Measurements from ENCODE around the gene CAST.
A peak's percentile ranks its signal among the peaks of the same experiment; 100 is the strongest.

Gene CAST

GRCh38 chr5:96750110-96750822 is 88.1 kb downstream of the CAST start:
- no peak for FAIRE-seq

GRCh38 chr5:96751203-96752169 is 89.3 kb downstream of the CAST start:
- FAIRE-seq, result no peak

GRCh38 chr5:96752341-96753016 is 90.3 kb downstream of the CAST start:
- peak; percentile 95 for FAIRE-seq

DNA sequence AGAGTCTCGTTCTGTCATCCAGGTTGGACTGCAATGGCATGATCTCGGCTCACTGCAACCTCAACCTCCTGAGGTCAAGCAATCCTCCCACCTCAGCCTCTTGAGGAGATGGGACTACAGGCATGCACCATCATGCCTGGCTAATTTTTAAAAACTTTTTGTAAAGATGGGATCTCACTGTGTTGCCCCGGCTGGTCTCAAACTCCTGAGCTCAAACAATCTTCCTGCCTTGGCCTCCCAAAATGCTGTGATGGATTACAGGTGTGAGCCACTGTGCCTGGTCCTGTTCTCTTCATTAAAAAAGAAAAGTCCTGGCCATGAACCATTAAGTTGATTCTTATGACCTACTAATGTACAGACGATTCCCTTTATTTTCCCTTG is 90.8 kb downstream of the CAST start:
- FAIRE-seq, result no peak

- peak; percentile 30 for FAIRE-seq
These were observed 91.7 kb downstream of the CAST start for GRCh38 chr5:96753848-96754247.

- FAIRE-seq, result no peak
These were observed 93.7 kb downstream of the CAST start for GRCh38 chr5:96755851-96756250.

DNA sequence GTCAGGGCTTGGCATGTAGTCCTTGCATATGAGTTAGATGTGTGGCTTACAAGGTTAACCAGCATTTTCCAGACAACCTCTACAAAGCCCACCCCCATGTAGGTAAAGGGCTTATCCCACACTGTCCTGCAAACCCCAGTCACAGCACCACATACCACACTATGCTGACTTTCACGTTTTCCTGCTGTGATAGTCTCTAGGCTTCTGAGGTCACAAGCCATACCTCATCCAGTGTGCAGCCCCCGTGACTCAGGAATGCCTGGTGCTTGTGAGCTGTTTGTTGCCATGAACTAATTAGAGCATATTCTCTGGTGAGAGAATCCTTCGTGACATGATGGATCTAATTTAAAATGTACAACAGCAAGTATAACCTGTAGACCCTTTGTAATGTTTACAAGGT is 94.8 kb downstream of the CAST start:
- no peak for FAIRE-seq

- no peak for FAIRE-seq
These were observed 96.4 kb downstream of the CAST start for GRCh38 chr5:96758621-96759020.

- FAIRE-seq, result no peak
These were observed 99.4 kb downstream of the CAST start for GRCh38 chr5:96761618-96762017.

- FAIRE-seq, result no peak
These were observed 100.8 kb downstream of the CAST start for GRCh38 chr5:96763026-96763425.

- FAIRE-seq, result peak; percentile 85
These were observed 102.9 kb downstream of the CAST start for GRCh38 chr5:96765043-96765442.

- FAIRE-seq, result no peak
These were observed 106.6 kb downstream of the CAST start for GRCh38 chr5:96768708-96769251.

DNA sequence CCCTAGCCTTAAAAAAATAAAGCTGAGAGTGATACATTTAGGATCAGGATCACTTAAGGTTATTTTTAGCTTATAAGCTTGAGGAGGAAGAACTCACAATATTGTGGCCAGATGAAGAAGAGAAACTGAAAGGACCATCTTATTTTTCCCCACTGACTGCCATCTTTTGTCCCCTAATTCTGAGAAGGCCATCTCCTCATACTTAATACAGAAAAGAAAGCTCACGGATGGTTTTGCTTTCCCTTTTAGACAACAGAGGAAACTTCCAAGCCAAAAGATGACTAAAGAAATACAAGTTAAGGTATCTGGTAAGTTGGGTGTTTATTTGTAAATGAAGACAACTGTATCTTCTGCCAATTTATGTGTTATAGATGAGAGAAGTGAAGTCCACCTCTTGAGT is 109.2 kb downstream of the CAST start:
- no peak for FAIRE-seq

DNA sequence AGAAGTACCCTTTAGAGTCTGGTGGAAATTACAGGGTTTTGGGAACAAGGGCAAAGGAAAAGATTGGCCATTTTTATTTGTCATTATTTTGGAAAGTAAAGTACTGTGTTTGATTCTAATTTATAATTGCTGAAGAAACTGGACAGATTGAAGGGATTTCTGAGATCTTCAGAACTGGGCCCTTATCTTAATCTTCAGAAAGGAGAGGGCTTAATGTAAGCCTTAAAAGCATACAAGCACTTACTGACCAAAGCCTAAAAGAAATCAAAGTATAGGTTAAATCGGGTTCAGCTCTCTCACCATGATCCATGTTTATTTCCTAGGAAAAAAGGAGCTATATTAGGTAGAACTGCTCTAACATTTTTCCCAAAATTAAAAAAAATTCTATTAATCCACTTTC is 109.9 kb downstream of the CAST start:
- FAIRE-seq, result no peak

- FAIRE-seq, result no peak
These were observed 110.4 kb downstream of the CAST start for GRCh38 chr5:96772542-96772941.

GRCh38 chr5:96775050-96775449 is 112.9 kb downstream of the CAST start:
- no peak for FAIRE-seq

GRCh38 chr5:96775689-96776088 is 113.5 kb downstream of the CAST start:
- no peak for FAIRE-seq

DNA sequence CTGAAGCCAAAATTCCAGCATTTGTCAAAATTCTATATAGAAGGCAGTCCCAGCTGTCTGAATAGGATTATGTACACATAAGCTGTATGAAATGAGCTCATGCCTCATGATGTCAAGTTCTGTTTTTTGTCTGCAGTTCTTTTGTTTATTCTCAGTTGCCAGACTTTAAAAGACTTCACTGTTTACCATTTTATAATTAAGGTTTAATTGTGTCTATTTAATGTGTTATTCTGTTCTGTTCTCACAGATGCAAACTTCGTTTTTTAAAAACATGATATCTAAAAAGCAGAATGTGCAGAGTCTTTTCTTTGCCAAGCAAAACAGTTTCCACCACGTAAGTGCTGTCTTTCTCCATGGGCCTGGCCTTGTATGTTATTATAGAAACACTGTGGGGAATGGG is 114.4 kb downstream of the CAST start:
- no peak for FAIRE-seq

- FAIRE-seq, result no peak
These were observed 116.2 kb downstream of the CAST start for GRCh38 chr5:96778409-96778808.

- FAIRE-seq, result no peak
These were observed 118.5 kb downstream of the CAST start for GRCh38 chr5:96780626-96781025.

DNA sequence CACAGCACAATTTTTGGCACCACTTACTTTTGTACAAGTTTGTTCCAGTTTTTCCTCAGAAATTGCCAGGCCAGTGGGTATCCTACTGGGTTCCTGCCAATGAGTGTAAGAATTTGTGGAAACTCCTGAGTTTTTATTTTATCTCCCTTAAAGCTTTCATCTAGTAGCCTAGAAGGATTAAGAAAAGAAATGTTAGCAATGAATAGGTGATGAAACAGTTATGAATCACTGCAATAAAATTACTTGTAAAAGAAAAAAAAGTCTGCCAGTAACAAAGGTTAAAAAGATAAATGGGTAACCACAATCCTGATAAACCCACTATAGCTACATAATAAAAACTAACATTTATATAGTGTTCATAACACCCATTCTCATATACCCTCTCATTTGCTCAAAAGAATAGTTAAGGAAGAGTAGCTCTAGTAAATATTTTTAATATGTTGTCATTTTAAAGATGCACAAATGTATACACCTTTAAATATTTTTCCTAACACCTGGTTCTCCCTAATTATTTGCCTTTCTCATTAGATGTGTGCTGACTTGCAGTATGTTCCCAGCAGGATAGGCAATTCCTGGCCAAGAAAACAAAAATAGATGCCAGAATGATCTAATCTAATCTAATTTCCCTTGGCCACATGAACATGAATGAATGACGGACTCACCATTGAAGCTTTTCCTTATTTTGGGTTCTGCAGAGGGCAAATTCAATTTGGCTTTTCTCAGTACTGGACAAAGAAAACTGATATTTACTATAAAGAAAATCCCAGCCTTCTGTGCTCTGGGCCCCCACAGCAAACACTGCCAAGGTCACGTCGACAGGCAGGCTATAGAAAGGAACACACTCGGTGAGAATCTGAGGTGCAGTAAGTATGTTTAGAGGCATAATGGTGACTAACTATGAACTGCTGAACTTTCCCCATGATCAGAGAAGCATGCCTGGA is 119.1 kb downstream of the CAST start:
- peak; percentile 88 for FAIRE-seq

DNA sequence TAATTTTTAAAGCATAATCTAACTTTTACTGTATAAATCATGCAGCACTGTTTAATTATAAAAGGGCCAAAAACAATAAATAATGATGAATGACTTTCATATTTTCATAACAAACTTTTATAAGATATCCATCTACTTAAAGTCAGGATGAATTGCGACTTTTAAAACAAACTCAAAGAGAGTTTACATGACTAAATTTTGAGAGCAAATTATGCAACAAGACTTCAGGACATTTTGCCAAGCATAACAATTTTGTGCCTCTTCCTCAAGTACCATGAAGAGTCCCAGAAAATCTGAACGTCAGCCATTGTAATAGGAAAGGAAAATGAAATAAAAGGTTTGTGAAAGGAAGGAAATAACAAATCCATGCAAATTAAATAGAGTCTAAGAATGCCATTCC is 121.2 kb downstream of the CAST start:
- no peak for FAIRE-seq

Data from islet of Langerhans (tissue), 1 donor.